Left ventricle myocardium superior (tissue), 1 donor: ENCODE measurements around the gene RAP2A. TPM values are rescaled to one million over a fixed set of nuclear protein-coding genes. Genes with fewer than 3 reads are reported as not detected.

Source experiments
- ATAC-seq: fragments of 200-7000 bp; cut with Tn5 transposase; one replicate; pipeline ENCODE4 v1.9.1; 2020; ENCODE audit warnings: mild to moderate bottlenecking, moderate library complexity
- DNase-seq: peaks from one replicate; pipeline ENCODE4 v3.0.0-alpha.2; 2020
- intact Hi-C: fragments of 100-400 bp; cut with micrococcal nuclease; formaldehyde crosslinking; loops from one replicate; pipeline ENCODE4 v1.11.0; 2022
- total RNA-seq: library from RNA; stranded (reverse); fragmentation: NEBNext Ultra II Directional; extraction: Animal tissue kit (Norgen Biotek cat#: 25700); gene quantifications from one replicate; pipeline ENCODE4 v1.2.1, GENCODE V29; 2021
- donor health status: DM: no; HTN: yes; CAD: no; lungs with severe emphysema.

Gene RAP2A
- total RNA-seq, 1 donor from 2014 or later: 15.5 TPM

- DNase-seq (no peak), ATAC-seq (no peak)
- intact Hi-C loops: no loop called here
These were observed 44.3 kb downstream of the RAP2A start for GRCh38 chr13:97478247-97478646.

- intact Hi-C loops: no loop called here
- DNase-seq: no peak
These were observed 49.5 kb downstream of the RAP2A start for GRCh38 chr13:97483465-97483864.

GRCh38 chr13:97484301-97484700 lies 50.3 kb downstream of the RAP2A start:
- ATAC-seq (peak; percentile 71), DNase-seq (no peak)
- intact Hi-C loops: no loop called here

More at GRCh38 chr13:97483465-97483864, 49.5 kb downstream of the RAP2A start:
- no peak for ATAC-seq

- intact Hi-C loops: no loop called here
- no peak for ATAC-seq
These were observed 51.4 kb downstream of the RAP2A start for GRCh38 chr13:97485320-97485719.

GRCh38 chr13:97490702-97491307 lies 56.8 kb downstream of the RAP2A start:
- intact Hi-C loops: no loop called here
- DNase-seq (no peak), ATAC-seq (no peak)

More at GRCh38 chr13:97485320-97485719, 51.4 kb downstream of the RAP2A start:
- no peak for DNase-seq

GRCh38 chr13:97491452-97491851 lies 57.5 kb downstream of the RAP2A start:
- no peak for ATAC-seq
- DNase-seq: no peak
- intact Hi-C loops: no loop called here

GRCh38 chr13:97492257-97492656 lies 58.3 kb downstream of the RAP2A start:
- ATAC-seq (no peak), DNase-seq (no peak)
- intact Hi-C loops: no loop called here

- no peak for ATAC-seq
- no peak for DNase-seq
- intact Hi-C loops: no loop called here
These were observed 58.9 kb downstream of the RAP2A start for GRCh38 chr13:97492684-97493371.

- DNase-seq: no peak
- intact Hi-C loops: no loop called here
- ATAC-seq: no peak
These were observed 59.5 kb downstream of the RAP2A start for GRCh38 chr13:97493456-97493855.

GRCh38 chr13:97495678-97496077 lies 61.7 kb downstream of the RAP2A start:
- ATAC-seq: no peak
- intact Hi-C loops: no loop called here
- no peak for DNase-seq

GRCh38 chr13:97496511-97496910 lies 62.5 kb downstream of the RAP2A start:
- intact Hi-C loops: no loop called here
- DNase-seq (no peak), ATAC-seq (no peak)

- ATAC-seq (no peak), DNase-seq (no peak)
- intact Hi-C loops: no loop called here
These were observed 63.4 kb downstream of the RAP2A start for GRCh38 chr13:97497400-97497799.

GRCh38 chr13:97498419-97498818 lies 64.5 kb downstream of the RAP2A start:
- intact Hi-C loops: no loop called here
- no peak for ATAC-seq
- DNase-seq: no peak

- DNase-seq (no peak), ATAC-seq (no peak)
- intact Hi-C loops: no loop called here
These were observed 65.2 kb downstream of the RAP2A start for GRCh38 chr13:97499181-97499580.

GRCh38 chr13:97502181-97502580 lies 68.2 kb downstream of the RAP2A start:
- DNase-seq: peak; percentile 35

GRCh38 chr13:97502706-97503105 lies 68.7 kb downstream of the RAP2A start:
- intact Hi-C loops: no loop called here
- ATAC-seq (no peak), DNase-seq (no peak)

More at GRCh38 chr13:97502181-97502580, 68.2 kb downstream of the RAP2A start:
- intact Hi-C loops: no loop called here
- ATAC-seq: peak; percentile 89

- intact Hi-C loops: no loop called here
- ATAC-seq: no peak
- no peak for DNase-seq
These were observed 71.0 kb downstream of the RAP2A start for GRCh38 chr13:97505017-97505416.

GRCh38 chr13:97506511-97506910 lies 72.5 kb downstream of the RAP2A start:
- intact Hi-C loops: no loop called here
- ATAC-seq (no peak), DNase-seq (no peak)

- ATAC-seq (no peak), DNase-seq (no peak)
- intact Hi-C loops: no loop called here
These were observed 78.8 kb downstream of the RAP2A start for GRCh38 chr13:97512732-97513131.

GRCh38 chr13:97515643-97516042 lies 81.7 kb downstream of the RAP2A start:
- intact Hi-C loops: no loop called here
- DNase-seq: no peak
- no peak for ATAC-seq

- intact Hi-C loops: no loop called here
- DNase-seq (no peak), ATAC-seq (no peak)
These were observed 84.0 kb downstream of the RAP2A start for GRCh38 chr13:97517967-97518366.
